Upper lobe of left lung (tissue), 6 donors: ENCODE data around the gene MRAP2. TPM values are rescaled to one million over a fixed set of nuclear protein-coding genes. Genes with fewer than 3 reads are reported as not detected.

Experiments used
- ATAC-seq, 2 donors: fragments of 200-7000 bp; cut with Tn5 transposase; one replicate each; pipeline ENCODE4 v1.9.1; 2022; ENCODE audit warnings: mild to moderate bottlenecking in 2 of 2, moderate library complexity in 2 of 2; ENCODE audit not compliant: low FRiP score in 2 of 2
- DNase-seq, 2 donors: peaks; one replicate each; pipeline ENCODE4 v3.0.0-alpha.2; 2019 to 2020
- H3K27ac ChIP-seq, 4 donors: fragments of 200-600 bp; sonication (generic); one replicate each; pipeline ENCODE4 v1.5.1; 2016 to 2019
- H3K27me3 ChIP-seq, 4 donors: fragments of 200-600 bp; sonication (generic); one replicate each; pipeline ENCODE4 v1.5.1; 2017 to 2019
- H3K36me3 ChIP-seq, 4 donors: fragments of 200-600 bp; sonication (generic); one replicate each; pipeline ENCODE4 v1.5.1; 2016 to 2019
- H3K4me1 ChIP-seq, 4 donors: fragments of 200-600 bp; sonication (generic); one replicate each; pipeline ENCODE4 v1.5.1; 2018 to 2019
- H3K4me3 ChIP-seq, 4 donors: fragments of 200-600 bp; sonication (generic); one replicate each; pipeline ENCODE4 v1.5.1; 2017 to 2019; ENCODE audit warnings: mild to moderate bottlenecking in 2 of 4, moderate library complexity in 1 of 4
- H3K9me3 ChIP-seq, 4 donors: fragments of 200-600 bp; sonication (generic); one replicate each; pipeline ENCODE4 v1.5.1; 2018 to 2019
- EP300 ChIP-seq, 4 donors: sonication (generic); formaldehyde crosslinking; IDR thresholded peaks; one replicate each; pipeline ENCODE4 v1.5.1; 2017; ENCODE audit warnings: antibody characterized with exemption in 4 of 4, control low read depth in 2 of 4
- POLR2A ChIP-seq, 4 donors: fragments of 450-650 bp; IDR thresholded peaks; one replicate each; pipeline ENCODE4 v1.5.1; 2016 to 2017; ENCODE audit warnings: antibody characterized with exemption in 4 of 4, mild to moderate bottlenecking in 2 of 4
- POLR2AphosphoS5 ChIP-seq, 2 donors: sonication (generic); formaldehyde crosslinking; IDR thresholded peaks; one replicate each; pipeline ENCODE4 v1.5.1; 2017; ENCODE audit warnings: antibody characterized with exemption in 2 of 2
- WGBS, 2 donors: methylation state at CpG; one replicate each; pipeline ENCODE4 v1.1.5; 2017 to 2018; 5-methylcytosine and 5-hydroxymethylcytosine counted together
- total RNA-seq, 6 donors: library from RNA; depleted of rRNA in 4 of 6; stranded (reverse); fragments of >200 nt in 4 of 6; gene quantifications; one replicate each; pipeline versions ENCODE4 v1.1.0 to v1.2.1, GENCODE V29; 2016 to 2021
- TF ChIP-seq, protein P1 (sequence below), 6 experiments: fragments of 450-650 bp in 4 of 6; fragments of 200-600 bp in 2 of 6; sonication (generic) in 2 of 6; IDR thresholded peaks; one replicate each; pipeline ENCODE4 v1.5.1; 2016 to 2019; ENCODE audit warnings: antibody characterized with exemption in 6 of 6
- donor health status: DM: no; HTN: no; CAD: no; lungs with moderate emphysema.
- donor health status: DM: no; HTN: yes; CAD: no; lungs with severe emphysema.

The MRAP2 gene
- total RNA-seq, 6 donors from 2014 or later = 0.40 to 3.1 (median 1.4) TPM; not detected in 1

DNA sequence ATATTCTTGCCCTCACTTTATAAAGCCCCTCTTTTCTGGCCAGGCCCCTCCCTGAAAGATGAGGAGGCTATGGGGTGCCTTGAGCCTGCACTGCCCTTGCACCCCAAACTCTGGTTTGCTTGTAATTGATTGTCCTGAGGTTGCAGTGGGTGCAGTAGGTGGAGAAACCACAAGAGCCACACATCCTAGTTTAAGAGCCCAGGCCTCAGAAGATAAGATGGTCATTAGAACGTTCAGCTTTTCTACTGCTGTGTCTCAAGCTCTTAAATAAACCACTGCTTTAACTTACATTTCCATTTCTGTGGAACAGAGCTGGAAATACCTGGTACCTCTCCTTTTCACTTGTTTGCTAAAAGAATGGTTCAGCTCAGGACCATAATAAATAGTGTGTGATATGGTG is 9.0 kb downstream of the MRAP2 start:
- 50 to 57% methylated on average over 1 of the region's 1 CpG for WGBS, 2 donors
- no peaks in the 10 kb centered on the region for H3K27me3 ChIP-seq
- H3K9me3 ChIP-seq = no peaks in the 10 kb centered on the region
- TF ChIP-seq EP300 (IDR thresholded peaks at IDR 0.05) = no peak
- TF ChIP-seq POLR2A (IDR thresholded peaks at IDR 0.05) = no peak
- TF ChIP-seq, protein P1, sequence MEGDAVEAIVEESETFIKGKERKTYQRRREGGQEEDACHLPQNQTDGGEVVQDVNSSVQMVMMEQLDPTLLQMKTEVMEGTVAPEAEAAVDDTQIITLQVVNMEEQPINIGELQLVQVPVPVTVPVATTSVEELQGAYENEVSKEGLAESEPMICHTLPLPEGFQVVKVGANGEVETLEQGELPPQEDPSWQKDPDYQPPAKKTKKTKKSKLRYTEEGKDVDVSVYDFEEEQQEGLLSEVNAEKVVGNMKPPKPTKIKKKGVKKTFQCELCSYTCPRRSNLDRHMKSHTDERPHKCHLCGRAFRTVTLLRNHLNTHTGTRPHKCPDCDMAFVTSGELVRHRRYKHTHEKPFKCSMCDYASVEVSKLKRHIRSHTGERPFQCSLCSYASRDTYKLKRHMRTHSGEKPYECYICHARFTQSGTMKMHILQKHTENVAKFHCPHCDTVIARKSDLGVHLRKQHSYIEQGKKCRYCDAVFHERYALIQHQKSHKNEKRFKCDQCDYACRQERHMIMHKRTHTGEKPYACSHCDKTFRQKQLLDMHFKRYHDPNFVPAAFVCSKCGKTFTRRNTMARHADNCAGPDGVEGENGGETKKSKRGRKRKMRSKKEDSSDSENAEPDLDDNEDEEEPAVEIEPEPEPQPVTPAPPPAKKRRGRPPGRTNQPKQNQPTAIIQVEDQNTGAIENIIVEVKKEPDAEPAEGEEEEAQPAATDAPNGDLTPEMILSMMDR (IDR thresholded peaks at IDR 0.05) = no peak
- TF ChIP-seq POLR2AphosphoS5 (IDR thresholded peaks at IDR 0.05) = no peak
- no peak overlapping the region for H3K27ac ChIP-seq
- H3K36me3 ChIP-seq = no peaks in the 10 kb centered on the region
- no peak overlapping the region for H3K4me3 ChIP-seq
- no peaks in the 10 kb centered on the region for H3K4me1 ChIP-seq
- no peak for DNase-seq
- ATAC-seq = no peak

DNA sequence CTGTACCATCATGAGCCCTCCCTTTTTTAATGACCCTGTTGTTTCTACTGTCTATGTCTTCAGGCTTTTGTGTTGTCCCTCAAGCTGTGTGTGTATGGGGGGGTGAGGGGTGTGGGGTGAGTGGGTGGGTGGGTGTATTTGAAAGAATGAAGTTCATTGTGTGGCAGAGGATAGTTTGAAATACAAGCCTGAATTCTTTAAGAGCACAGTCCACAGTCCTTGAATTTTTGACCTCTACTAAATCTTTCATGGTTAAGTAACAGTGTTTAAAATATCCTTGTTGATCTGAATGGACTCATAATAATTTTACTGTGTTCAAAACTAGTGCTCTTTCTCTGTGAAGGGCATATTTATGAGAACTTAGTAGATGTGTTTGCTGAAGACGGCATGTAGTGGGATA is 10.0 kb downstream of the MRAP2 start:
- H3K4me3 ChIP-seq = no peak overlapping the region
- DNase-seq = no peak
- no peak for TF ChIP-seq EP300 (IDR thresholded peaks at IDR 0.05)
- no peak for TF ChIP-seq POLR2A (IDR thresholded peaks at IDR 0.05)
- TF ChIP-seq POLR2AphosphoS5 (IDR thresholded peaks at IDR 0.05) = no peak
- TF ChIP-seq, protein P1 (IDR thresholded peaks at IDR 0.05) = no peak
- no peak for ATAC-seq
- WGBS, 2 donors = 70 to 78% methylated on average over 1 of the region's 1 CpG
- no peaks in the 10 kb centered on the region for H3K9me3 ChIP-seq
- H3K27me3 ChIP-seq = no peaks in the 10 kb centered on the region
- no peaks in the 10 kb centered on the region for H3K4me1 ChIP-seq
- no peaks in the 10 kb centered on the region for H3K36me3 ChIP-seq
- H3K27ac ChIP-seq = no peak overlapping the region

DNA sequence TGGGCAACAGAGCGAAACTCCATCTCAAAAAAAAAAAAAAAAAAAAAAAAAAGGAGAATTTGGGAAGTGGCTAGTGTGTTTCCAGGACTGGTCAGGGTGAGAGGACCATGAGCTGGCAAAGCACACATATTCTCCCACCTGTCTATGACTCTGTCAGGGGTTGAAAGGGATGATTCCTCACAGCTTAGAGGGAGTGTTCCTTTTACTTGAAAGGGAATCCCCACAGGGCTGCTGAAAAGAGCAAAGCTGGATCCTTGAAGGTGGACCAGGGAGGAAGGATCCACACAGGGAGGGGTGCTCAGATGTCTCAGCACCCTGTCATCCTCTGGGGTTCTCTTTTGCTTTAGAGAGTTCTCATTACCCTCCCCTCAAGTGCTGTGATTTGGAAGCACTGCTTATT is 13.2 kb downstream of the MRAP2 start:
- no peaks in the 10 kb centered on the region for H3K9me3 ChIP-seq
- no peak for ATAC-seq
- H3K27me3 ChIP-seq = no peaks in the 10 kb centered on the region
- DNase-seq = no peak
- no peak overlapping the region for H3K27ac ChIP-seq
- no peak overlapping the region for H3K4me3 ChIP-seq
- TF ChIP-seq, protein P1 (IDR thresholded peaks at IDR 0.05) = no peak
- H3K4me1 ChIP-seq = peaks cover 0 to 1% (median 0%) of the 10 kb centered on the region in 4 donors
- 86 to 88% methylated on average over 1 of the region's 1 CpG for WGBS, 2 donors
- H3K36me3 ChIP-seq = no peaks in the 10 kb centered on the region

DNA sequence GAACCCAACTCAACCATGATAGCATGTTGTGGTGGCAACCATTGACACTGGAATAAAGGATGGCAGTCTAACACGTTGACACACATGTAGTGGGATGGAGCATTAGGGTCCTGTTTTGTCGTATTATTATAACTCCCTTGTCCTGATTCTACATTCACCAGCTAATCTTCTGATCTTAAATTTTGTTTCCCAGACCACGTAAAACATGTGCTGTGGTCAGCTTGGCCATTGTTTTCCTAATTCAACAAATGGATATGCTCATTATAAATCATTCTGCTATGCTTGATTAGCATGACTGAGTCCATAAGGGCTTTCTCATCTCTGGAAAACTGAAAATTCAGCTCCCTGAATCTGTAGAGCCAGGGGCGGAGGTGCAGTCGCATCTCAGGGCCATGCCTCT is 15.0 kb downstream of the MRAP2 start:
- Histone ChIP-seq H3K9me3 (no peaks in the 10 kb centered on the region), H3K27ac (no peak overlapping the region), H3K4me3 (no peak overlapping the region), H3K36me3 (no peaks in the 10 kb centered on the region), H3K4me1 (peaks cover 0 to 8% (median 0%) of the 10 kb centered on the region in 4 donors), H3K27me3 (no peaks in the 10 kb centered on the region)
- TF ChIP-seq, protein P1 (IDR thresholded peaks at IDR 0.05) = no peak
- TF ChIP-seq POLR2A (IDR thresholded peaks at IDR 0.05) = no peak
- TF ChIP-seq POLR2AphosphoS5 (IDR thresholded peaks at IDR 0.05) = no peak
- TF ChIP-seq EP300 (IDR thresholded peaks at IDR 0.05) = no peak
- DNase-seq = no peak
- ATAC-seq = no peak
- WGBS, 2 donors = 84 to 87% methylated on average over 5 of the region's 5 CpGs

DNA sequence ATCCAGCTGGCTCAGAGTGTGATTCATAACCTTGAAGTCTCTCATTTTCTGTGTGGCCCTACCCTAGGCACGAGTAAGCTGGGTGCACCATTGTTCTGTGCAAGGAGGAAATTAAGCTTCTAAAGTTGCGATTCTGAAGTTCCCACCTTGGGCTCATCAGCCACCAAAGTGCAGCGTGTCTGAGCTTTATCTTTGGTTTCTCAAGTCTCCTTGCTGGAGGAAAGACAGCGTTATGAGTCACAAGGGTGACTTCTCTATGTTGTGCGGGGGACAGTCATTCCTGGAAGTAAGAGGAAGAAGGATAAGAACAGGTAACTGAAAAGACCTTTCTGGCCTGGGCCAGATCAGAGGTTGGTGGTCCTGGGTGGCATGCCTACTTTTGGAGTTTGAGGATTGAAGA is 16.8 kb downstream of the MRAP2 start:
- H3K4me3 ChIP-seq = no peak overlapping the region
- DNase-seq (no peak), ATAC-seq (no peak)
- H3K27me3 ChIP-seq = no peaks in the 10 kb centered on the region
- 80 to 91% methylated on average over 5 of the region's 5 CpGs for WGBS, 2 donors
- H3K9me3 ChIP-seq = no peaks in the 10 kb centered on the region
- peaks cover 0 to 8% (median 0%) of the 10 kb centered on the region in 4 donors for H3K4me1 ChIP-seq
- H3K27ac ChIP-seq = no peak overlapping the region
- H3K36me3 ChIP-seq = no peaks in the 10 kb centered on the region
- TF ChIP-seq, protein P1 (IDR thresholded peaks at IDR 0.05) = no peak
- TF ChIP-seq POLR2AphosphoS5 (IDR thresholded peaks at IDR 0.05) = no peak
- TF ChIP-seq EP300 (IDR thresholded peaks at IDR 0.05) = no peak
- no peak for TF ChIP-seq POLR2A (IDR thresholded peaks at IDR 0.05)
